ENCODE data around the gene NAT9.

The NAT9 gene

DNA sequence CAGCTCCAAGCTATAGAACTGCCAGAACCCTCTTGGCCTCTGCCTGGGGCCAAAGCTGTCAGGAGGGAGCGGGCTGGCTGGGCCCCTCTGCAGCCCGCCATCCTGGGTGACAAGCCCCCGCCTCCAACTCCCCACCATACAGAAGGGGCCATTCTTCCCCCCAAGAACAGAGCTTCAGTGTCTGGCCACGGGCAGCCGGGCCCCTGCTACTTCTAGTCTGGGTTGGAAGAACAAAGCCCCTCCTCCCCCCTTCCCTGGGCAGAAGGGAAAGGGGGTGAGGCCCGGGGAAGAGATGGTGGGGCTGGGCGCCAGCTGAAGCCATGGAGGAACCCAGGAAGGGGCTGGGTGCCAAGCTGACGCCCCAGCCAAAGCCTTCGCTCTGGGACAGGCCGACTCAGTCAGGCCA, 9.0 kb downstream of the NAT9 start:
- no peak overlapping the region for H3K9ac ChIP-seq (ENCODE audit: low read length)
- no peak overlapping the region for H3K4me3 ChIP-seq (ENCODE audit: low read length)
- H3K27me3 ChIP-seq (ENCODE audit: insufficient read depth, low read length, poor library complexity) = no peaks in the 10 kb centered on the region
- no peak overlapping the region for H4K5ac ChIP-seq (ENCODE audit: low read length)
- H3K56ac ChIP-seq (ENCODE audit: low read length) = no peak overlapping the region
- H2BK5ac ChIP-seq (ENCODE audit: low read length) = no peak overlapping the region
- no peak overlapping the region for H2BK120ac ChIP-seq (ENCODE audit: low read depth, low read length)
- H3K4ac ChIP-seq (ENCODE audit: low read depth, low read length) = no peak overlapping the region
- no peak overlapping the region for H3K27ac ChIP-seq (ENCODE audit: low read depth, low read length)
- H3K79me2 ChIP-seq (ENCODE audit: control insufficient read depth, insufficient read depth, low read length) = peaks cover 2% of the 10 kb centered on the region
- H2AK5ac ChIP-seq (ENCODE audit: low read length) = no peak overlapping the region
- no peak overlapping the region for H4K8ac ChIP-seq (ENCODE audit: low read depth, low read length)
- H3K4me2 ChIP-seq (ENCODE audit: low read length) = no peak overlapping the region
- no peak overlapping the region for H3K18ac ChIP-seq (ENCODE audit: low read length)
- H3K79me1 ChIP-seq (ENCODE audit: low read length) = peaks cover 8% of the 10 kb centered on the region
- WGBS (ENCODE audit: extremely low coverage, insufficient coverage, low lambda C conversion rate) = no CpG with 5 or more reads among the region's 10 CpGs
- H3K36me3 ChIP-seq (ENCODE audit: control insufficient read depth, insufficient read depth, low read length) = peaks cover 7% of the 10 kb centered on the region
- H2BK15ac ChIP-seq (replicated peaks; ENCODE audit: low read depth) = no peak overlapping the region
- no peak overlapping the region for H3K23ac ChIP-seq (ENCODE audit: low read length)
- no peaks in the 10 kb centered on the region for H3K4me1 ChIP-seq (ENCODE audit: control insufficient read depth, low read depth, low read length)
- no peak for DNase-seq

DNA sequence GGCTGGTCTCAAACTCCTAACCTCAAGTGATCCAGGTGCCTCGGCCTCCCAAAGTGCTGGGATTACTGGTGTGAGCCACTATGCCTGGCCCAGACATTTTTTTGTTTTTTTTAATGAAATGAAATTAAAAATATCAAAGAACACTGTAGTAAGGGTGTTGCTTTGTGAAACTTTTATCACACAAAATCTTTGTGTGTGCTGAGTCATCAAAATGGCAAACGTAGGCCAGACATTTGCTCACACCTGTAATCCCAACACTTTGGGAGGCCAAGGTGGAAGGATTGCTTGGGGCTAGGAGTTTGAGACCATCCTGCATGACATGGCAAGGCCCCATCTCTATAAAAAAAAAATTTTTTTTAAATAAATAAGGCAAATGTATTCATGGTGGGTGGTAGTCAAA, 9.7 kb downstream of the NAT9 start:
- no peak overlapping the region for H4K8ac ChIP-seq (ENCODE audit: low read depth, low read length)
- peaks cover 5% of the 10 kb centered on the region for H3K79me2 ChIP-seq (ENCODE audit: control insufficient read depth, insufficient read depth, low read length)
- no peak for DNase-seq
- no peak overlapping the region for H3K18ac ChIP-seq (ENCODE audit: low read length)
- no CpG with 5 or more reads among the region's 2 CpGs for WGBS (ENCODE audit: extremely low coverage, insufficient coverage, low lambda C conversion rate)
- H3K27me3 ChIP-seq (ENCODE audit: insufficient read depth, low read length, poor library complexity) = no peaks in the 10 kb centered on the region
- no peak overlapping the region for H3K4me3 ChIP-seq (ENCODE audit: low read length)
- H3K36me3 ChIP-seq (ENCODE audit: control insufficient read depth, insufficient read depth, low read length) = peaks cover 7% of the 10 kb centered on the region
- H4K5ac ChIP-seq (ENCODE audit: low read length) = no peak overlapping the region
- no peak overlapping the region for H3K9ac ChIP-seq (ENCODE audit: low read length)
- H2BK15ac ChIP-seq (replicated peaks; ENCODE audit: low read depth) = no peak overlapping the region
- H2AK5ac ChIP-seq (ENCODE audit: low read length) = no peak overlapping the region
- H3K27ac ChIP-seq (ENCODE audit: low read depth, low read length) = no peak overlapping the region
- H3K4me1 ChIP-seq (ENCODE audit: control insufficient read depth, low read depth, low read length) = no peaks in the 10 kb centered on the region
- no peak overlapping the region for H2BK5ac ChIP-seq (ENCODE audit: low read length)
- no peak overlapping the region for H3K4ac ChIP-seq (ENCODE audit: low read depth, low read length)
- H2BK120ac ChIP-seq (ENCODE audit: low read depth, low read length) = no peak overlapping the region
- no peak overlapping the region for H3K4me2 ChIP-seq (ENCODE audit: low read length)
- H3K23ac ChIP-seq (ENCODE audit: low read length) = no peak overlapping the region
- H3K56ac ChIP-seq (ENCODE audit: low read length) = no peak overlapping the region
- peaks cover 14% of the 10 kb centered on the region for H3K79me1 ChIP-seq (ENCODE audit: low read length)

DNA sequence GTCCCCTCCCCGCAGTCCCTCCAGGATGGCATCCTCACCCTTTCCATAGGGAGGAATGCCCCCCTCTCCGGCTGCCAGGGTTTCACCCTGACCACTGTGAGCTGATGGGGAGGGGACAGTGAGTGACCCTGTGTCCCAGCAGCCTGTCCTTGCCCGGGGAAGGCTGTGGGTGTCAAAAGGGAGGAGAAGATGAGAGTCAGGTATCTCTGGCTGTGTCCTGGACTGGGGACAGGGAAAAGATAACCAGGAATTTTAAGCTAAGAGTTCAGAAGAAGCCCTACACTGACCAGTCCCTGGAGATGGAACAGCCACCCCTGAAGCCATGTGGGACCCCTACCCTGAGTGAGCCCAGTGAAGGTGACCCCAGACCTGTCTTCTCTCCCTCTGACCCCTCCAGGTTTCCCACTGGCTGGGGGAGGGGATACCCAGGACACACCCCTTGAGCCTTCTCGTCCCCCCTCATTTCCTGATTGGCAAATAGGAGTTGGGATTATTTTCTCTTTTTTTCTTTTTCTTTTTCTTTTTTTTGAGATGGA, 11.3 kb downstream of the NAT9 start:
- H3K4me3 ChIP-seq (ENCODE audit: low read length) = no peak overlapping the region
- H2AK5ac ChIP-seq (ENCODE audit: low read length) = no peak overlapping the region
- no peak overlapping the region for H3K9ac ChIP-seq (ENCODE audit: low read length)
- H3K79me2 ChIP-seq (ENCODE audit: control insufficient read depth, insufficient read depth, low read length) = peaks cover 18% of the 10 kb centered on the region
- H3K56ac ChIP-seq (ENCODE audit: low read length) = no peak overlapping the region
- H2BK5ac ChIP-seq (ENCODE audit: low read length) = no peak overlapping the region
- no CpG with 5 or more reads among the region's 4 CpGs for WGBS (ENCODE audit: extremely low coverage, insufficient coverage, low lambda C conversion rate)
- H2BK120ac ChIP-seq (ENCODE audit: low read depth, low read length) = no peak overlapping the region
- H4K5ac ChIP-seq (ENCODE audit: low read length) = no peak overlapping the region
- no peak for DNase-seq
- no peak overlapping the region for H3K4me2 ChIP-seq (ENCODE audit: low read length)
- H3K79me1 ChIP-seq (ENCODE audit: low read length) = peaks cover 26% of the 10 kb centered on the region
- no peak overlapping the region for H3K18ac ChIP-seq (ENCODE audit: low read length)
- peaks cover 5% of the 10 kb centered on the region for H3K36me3 ChIP-seq (ENCODE audit: control insufficient read depth, insufficient read depth, low read length)
- H4K8ac ChIP-seq (ENCODE audit: low read depth, low read length) = no peak overlapping the region
- H3K23ac ChIP-seq (ENCODE audit: low read length) = no peak overlapping the region
- no peak overlapping the region for H3K27ac ChIP-seq (ENCODE audit: low read depth, low read length)
- no peak overlapping the region for H3K4ac ChIP-seq (ENCODE audit: low read depth, low read length)
- no peak overlapping the region for H2BK15ac ChIP-seq (replicated peaks; ENCODE audit: low read depth)
- no peaks in the 10 kb centered on the region for H3K27me3 ChIP-seq (ENCODE audit: insufficient read depth, low read length, poor library complexity)
- H3K4me1 ChIP-seq (ENCODE audit: control insufficient read depth, low read depth, low read length) = peaks cover 10% of the 10 kb centered on the region

DNA sequence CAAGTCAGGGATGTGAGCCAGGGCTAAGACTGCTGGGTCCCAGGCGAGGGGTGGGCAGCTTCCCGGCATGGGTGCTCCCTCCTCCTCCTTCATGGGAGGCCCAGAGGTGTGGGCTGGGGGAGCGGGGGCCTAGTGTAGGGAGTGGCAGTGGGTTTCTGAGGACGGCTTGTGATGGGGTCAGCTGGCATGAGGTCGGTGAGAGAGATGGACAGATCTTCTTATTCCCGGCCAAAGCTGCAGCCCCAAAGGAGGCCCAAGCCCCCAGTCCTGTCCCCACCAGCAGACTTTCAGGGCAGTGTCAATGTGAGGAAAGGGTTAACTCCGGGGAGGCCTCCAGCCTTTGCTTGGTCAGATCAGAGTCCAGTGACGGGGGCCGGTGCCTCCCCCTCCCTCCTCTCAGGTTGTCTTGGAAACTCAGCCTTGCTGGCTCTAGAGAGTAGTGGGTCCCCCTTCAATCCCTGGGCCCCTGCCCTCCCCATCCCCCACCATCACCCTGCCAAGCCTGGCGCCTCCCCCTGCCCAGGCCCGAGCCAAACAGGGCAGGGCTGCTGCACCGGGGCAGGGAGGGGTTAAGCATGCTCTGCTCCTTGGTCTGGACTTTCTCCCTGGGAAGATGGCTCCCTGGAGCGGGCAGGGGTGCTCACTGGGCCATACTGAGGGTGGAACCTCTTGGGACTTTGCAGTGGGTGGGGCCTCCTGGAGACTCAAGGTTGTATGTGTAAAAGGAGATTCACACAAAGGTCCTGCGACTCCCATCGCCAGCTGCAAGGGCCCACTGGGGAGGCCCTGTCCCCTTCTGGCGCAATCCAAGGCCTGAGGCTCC, 12.4 kb downstream of the NAT9 start:
- H3K18ac ChIP-seq (ENCODE audit: low read length) = no peak overlapping the region
- DNase-seq = no peak
- no peak overlapping the region for H4K8ac ChIP-seq (ENCODE audit: low read depth, low read length)
- peaks cover 34% of the 10 kb centered on the region for H3K79me1 ChIP-seq (ENCODE audit: low read length)
- no peaks in the 10 kb centered on the region for H3K27me3 ChIP-seq (ENCODE audit: insufficient read depth, low read length, poor library complexity)
- no peak overlapping the region for H2BK15ac ChIP-seq (replicated peaks; ENCODE audit: low read depth)
- no peak overlapping the region for H3K4me2 ChIP-seq (ENCODE audit: low read length)
- H2AK5ac ChIP-seq (ENCODE audit: low read length) = no peak overlapping the region
- no peak overlapping the region for H3K23ac ChIP-seq (ENCODE audit: low read length)
- no peak overlapping the region for H3K9ac ChIP-seq (ENCODE audit: low read length)
- H3K27ac ChIP-seq (ENCODE audit: low read depth, low read length) = no peak overlapping the region
- H2BK5ac ChIP-seq (ENCODE audit: low read length) = no peak overlapping the region
- peaks cover 15% of the 10 kb centered on the region for H3K4me1 ChIP-seq (ENCODE audit: control insufficient read depth, low read depth, low read length)
- no peak overlapping the region for H4K5ac ChIP-seq (ENCODE audit: low read length)
- H3K4me3 ChIP-seq (ENCODE audit: low read length) = no peak overlapping the region
- H2BK120ac ChIP-seq (ENCODE audit: low read depth, low read length) = no peak overlapping the region
- no CpG with 5 or more reads among the region's 16 CpGs for WGBS (ENCODE audit: extremely low coverage, insufficient coverage, low lambda C conversion rate)
- H3K36me3 ChIP-seq (ENCODE audit: control insufficient read depth, insufficient read depth, low read length) = peaks cover 2% of the 10 kb centered on the region
- H3K56ac ChIP-seq (ENCODE audit: low read length) = no peak overlapping the region
- H3K4ac ChIP-seq (ENCODE audit: low read depth, low read length) = no peak overlapping the region
- H3K79me2 ChIP-seq (ENCODE audit: control insufficient read depth, insufficient read depth, low read length) = peaks cover 27% of the 10 kb centered on the region

DNA sequence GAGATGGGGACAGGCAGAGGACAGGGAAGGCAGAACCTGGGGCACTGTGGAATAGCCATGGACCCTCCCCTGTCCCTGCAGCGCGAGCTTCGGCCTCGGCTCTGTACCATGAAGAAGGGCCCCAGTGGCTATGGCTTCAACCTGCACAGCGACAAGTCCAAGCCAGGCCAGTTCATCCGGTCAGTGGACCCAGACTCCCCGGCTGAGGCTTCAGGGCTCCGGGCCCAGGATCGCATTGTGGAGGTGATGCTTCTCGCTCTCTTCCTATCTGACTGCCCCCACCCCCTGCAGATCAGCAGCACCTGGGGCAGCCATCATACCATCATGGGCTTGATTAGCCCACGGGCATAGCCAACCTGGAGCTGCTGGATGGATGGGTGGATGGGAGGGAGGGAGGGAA, 14.2 kb downstream of the NAT9 start:
- no peak overlapping the region for H3K4ac ChIP-seq (ENCODE audit: low read depth, low read length)
- no peak for DNase-seq
- H3K18ac ChIP-seq (ENCODE audit: low read length) = no peak overlapping the region
- H2BK15ac ChIP-seq (replicated peaks; ENCODE audit: low read depth) = no peak overlapping the region
- H3K4me3 ChIP-seq (ENCODE audit: low read length) = no peak overlapping the region
- peaks cover 19% of the 10 kb centered on the region for H3K4me1 ChIP-seq (ENCODE audit: control insufficient read depth, low read depth, low read length)
- peaks cover 44% of the 10 kb centered on the region for H3K79me2 ChIP-seq (ENCODE audit: control insufficient read depth, insufficient read depth, low read length)
- H3K36me3 ChIP-seq (ENCODE audit: control insufficient read depth, insufficient read depth, low read length) = peaks cover 2% of the 10 kb centered on the region
- H2BK5ac ChIP-seq (ENCODE audit: low read length) = no peak overlapping the region
- no peak overlapping the region for H4K5ac ChIP-seq (ENCODE audit: low read length)
- no peak overlapping the region for H3K27ac ChIP-seq (ENCODE audit: low read depth, low read length)
- peaks cover 45% of the 10 kb centered on the region for H3K79me1 ChIP-seq (ENCODE audit: low read length)
- H3K9ac ChIP-seq (ENCODE audit: low read length) = no peak overlapping the region
- no peaks in the 10 kb centered on the region for H3K27me3 ChIP-seq (ENCODE audit: insufficient read depth, low read length, poor library complexity)
- H4K8ac ChIP-seq (ENCODE audit: low read depth, low read length) = no peak overlapping the region
- WGBS (ENCODE audit: extremely low coverage, insufficient coverage, low lambda C conversion rate) = no CpG with 5 or more reads among the region's 11 CpGs
- no peak overlapping the region for H3K4me2 ChIP-seq (ENCODE audit: low read length)
- H3K23ac ChIP-seq (ENCODE audit: low read length) = no peak overlapping the region
- H2AK5ac ChIP-seq (ENCODE audit: low read length) = no peak overlapping the region
- no peak overlapping the region for H2BK120ac ChIP-seq (ENCODE audit: low read depth, low read length)
- no peak overlapping the region for H3K56ac ChIP-seq (ENCODE audit: low read length)
